ENCODE measurements around the gene CALU. TPM values are rescaled to one million over a fixed set of nuclear protein-coding genes. Genes with fewer than 3 reads are reported as not detected.

The CALU gene
- total RNA-seq, 2 experiments from 2014 or later, result 28.4 to 29.9 TPM

DNA sequence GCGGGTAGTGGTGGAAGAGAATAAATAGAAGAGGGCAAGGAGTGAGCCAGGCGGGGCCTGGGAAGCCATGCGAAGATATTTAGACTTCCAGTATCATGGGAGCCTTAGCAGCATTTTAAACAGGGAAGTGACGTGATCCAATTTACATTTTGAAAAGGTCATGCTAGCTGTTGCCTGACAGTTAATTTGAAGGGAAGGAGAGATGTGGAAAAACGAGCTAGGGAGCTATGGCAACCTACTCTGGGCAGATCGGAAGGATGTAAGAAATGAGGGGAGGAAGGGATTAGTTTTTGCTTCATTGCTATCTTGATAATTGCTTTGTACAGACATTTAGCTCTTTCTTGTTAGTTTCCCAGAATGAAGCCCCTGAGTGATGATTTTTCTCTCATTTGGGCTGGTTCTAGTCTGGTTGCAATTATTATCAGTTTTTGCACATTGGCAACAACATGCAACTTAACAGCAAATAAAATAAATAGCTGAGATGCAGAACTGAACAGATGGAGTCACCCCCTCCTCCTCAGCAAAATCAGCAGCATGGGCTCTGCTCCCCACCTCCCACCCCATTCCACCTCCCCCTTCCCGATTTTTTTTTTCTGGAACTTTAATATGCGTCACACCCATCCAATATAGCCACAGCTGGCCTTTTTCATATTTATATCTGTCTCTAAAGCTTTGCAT, 13.0 kb upstream of the CALU start:
- no peak overlapping the region for H3K4me3 ChIP-seq (ENCODE audit: low read length)
- no peak for TF ChIP-seq CTCF (IDR thresholded peaks at IDR 0.05)
- no peaks in the 10 kb centered on the region for H3K4me1 ChIP-seq (ENCODE audit: insufficient read depth, low read length)
- no peaks in the 10 kb centered on the region for H3K36me3 ChIP-seq (ENCODE audit: insufficient read depth, low read length)
- no peak for ATAC-seq (ENCODE audit: poor library complexity)
- H3K4me3 Mint-ChIP-seq, result no peak overlapping the region
- ChIA-PET CTCF (no interaction called here), POLR2A (no interaction called here)
- no peak overlapping the region for H3K27ac Mint-ChIP-seq
- no peaks in the 10 kb centered on the region for H3K4me1 Mint-ChIP-seq (ENCODE audit: low read depth)
- peaks cover 0 to 3% of the 10 kb centered on the region in 2 experiments for H3K27me3 ChIP-seq (ENCODE audit: control insufficient read depth in 1 of 2, insufficient read depth in 2 of 2, low read length in 2 of 2)
- H3K9me3 Mint-ChIP-seq, result no peaks in the 10 kb centered on the region
- intact Hi-C loops (cut with DNase I, micrococcal nuclease), result no loop called here
- no peaks in the 10 kb centered on the region for H3K36me3 Mint-ChIP-seq (ENCODE audit: low read depth)
- DNase-seq, result no peak
- no peaks in the 10 kb centered on the region for H3K9me3 ChIP-seq (ENCODE audit: control insufficient read depth in 1 of 2, insufficient read depth in 1 of 2, low read length in 2 of 2)
- peaks cover 28% of the 10 kb centered on the region for H3K27me3 Mint-ChIP-seq
- H3K27ac ChIP-seq (ENCODE audit: low read depth in 1 of 2, low read length in 2 of 2), result no peak overlapping the region

GRCh38 chr7:128726737-128727072, 12.5 kb upstream of the CALU start:
- H3K4me1 ChIP-seq (ENCODE audit: insufficient read depth, low read length), result no peaks in the 10 kb centered on the region
- H3K36me3 ChIP-seq (ENCODE audit: insufficient read depth, low read length), result no peaks in the 10 kb centered on the region
- Mint-ChIP-seq H3K36me3 (ENCODE audit: low read depth) (no peaks in the 10 kb centered on the region), H3K9me3 (no peaks in the 10 kb centered on the region), H3K27me3 (peaks cover 33% of the 10 kb centered on the region), H3K27ac (no peak overlapping the region), H3K4me1 (ENCODE audit: low read depth) (no peaks in the 10 kb centered on the region), H3K4me3 (no peak overlapping the region)
- peaks cover 0 to 3% of the 10 kb centered on the region in 2 experiments for H3K27me3 ChIP-seq (ENCODE audit: control insufficient read depth in 1 of 2, insufficient read depth in 2 of 2, low read length in 2 of 2)
- ATAC-seq (ENCODE audit: poor library complexity) (no peak), DNase-seq (no peak)
- H3K27ac ChIP-seq (ENCODE audit: low read depth in 1 of 2, low read length in 2 of 2), result no peak overlapping the region
- no peak overlapping the region for H3K4me3 ChIP-seq (ENCODE audit: low read length)
- ChIA-PET CTCF (no interaction called here), POLR2A (no interaction called here)
- intact Hi-C loops (cut with DNase I, micrococcal nuclease), result no loop called here
- H3K9me3 ChIP-seq (ENCODE audit: control insufficient read depth in 1 of 2, insufficient read depth in 1 of 2, low read length in 2 of 2), result no peaks in the 10 kb centered on the region
- TF ChIP-seq CTCF (IDR thresholded peaks at IDR 0.05), result no peak

GRCh38 chr7:128727239-128727638, 11.9 kb upstream of the CALU start:
- H3K27me3 Mint-ChIP-seq, result peaks cover 32% of the 10 kb centered on the region
- no peaks in the 10 kb centered on the region for H3K9me3 ChIP-seq (ENCODE audit: control insufficient read depth in 1 of 2, insufficient read depth in 1 of 2, low read length in 2 of 2)
- ATAC-seq (ENCODE audit: poor library complexity) (no peak), DNase-seq (no peak)
- POLR2A ChIA-PET, result no interaction called here
- H3K9me3 Mint-ChIP-seq, result no peaks in the 10 kb centered on the region
- H3K36me3 Mint-ChIP-seq (ENCODE audit: low read depth), result no peaks in the 10 kb centered on the region
- no peak overlapping the region for H3K27ac ChIP-seq (ENCODE audit: low read depth in 1 of 2, low read length in 2 of 2)
- H3K4me1 Mint-ChIP-seq (ENCODE audit: low read depth), result no peaks in the 10 kb centered on the region
- no peaks in the 10 kb centered on the region for H3K4me1 ChIP-seq (ENCODE audit: insufficient read depth, low read length)
- intact Hi-C loops (cut with DNase I, micrococcal nuclease), result no loop called here
- no peak overlapping the region for H3K4me3 ChIP-seq (ENCODE audit: low read length)
- no peak for TF ChIP-seq CTCF (IDR thresholded peaks at IDR 0.05)
- no peaks in the 10 kb centered on the region for H3K36me3 ChIP-seq (ENCODE audit: insufficient read depth, low read length)
- H3K27me3 ChIP-seq (ENCODE audit: control insufficient read depth in 1 of 2, insufficient read depth in 2 of 2, low read length in 2 of 2), result peaks cover 0 to 3% of the 10 kb centered on the region in 2 experiments
- H3K4me3 Mint-ChIP-seq, result no peak overlapping the region
- CTCF ChIA-PET, result no interaction called here
- H3K27ac Mint-ChIP-seq, result no peak overlapping the region
